HG03460 (cell line): ENCODE results near the gene FUT7.
"Not testable (repeated sequence)": the region's sequence is repeated elsewhere in the genome, so short reads cannot be mapped to it uniquely, and the experiment has no call there.

Experiments used
- ATAC-seq: cut with Tn5 transposase; IDR thresholded peaks from one replicate; pipeline ENCODE4 v1.9.1; 2021; ENCODE audit not compliant: unreplicated experiment

The FUT7 gene

DNA sequence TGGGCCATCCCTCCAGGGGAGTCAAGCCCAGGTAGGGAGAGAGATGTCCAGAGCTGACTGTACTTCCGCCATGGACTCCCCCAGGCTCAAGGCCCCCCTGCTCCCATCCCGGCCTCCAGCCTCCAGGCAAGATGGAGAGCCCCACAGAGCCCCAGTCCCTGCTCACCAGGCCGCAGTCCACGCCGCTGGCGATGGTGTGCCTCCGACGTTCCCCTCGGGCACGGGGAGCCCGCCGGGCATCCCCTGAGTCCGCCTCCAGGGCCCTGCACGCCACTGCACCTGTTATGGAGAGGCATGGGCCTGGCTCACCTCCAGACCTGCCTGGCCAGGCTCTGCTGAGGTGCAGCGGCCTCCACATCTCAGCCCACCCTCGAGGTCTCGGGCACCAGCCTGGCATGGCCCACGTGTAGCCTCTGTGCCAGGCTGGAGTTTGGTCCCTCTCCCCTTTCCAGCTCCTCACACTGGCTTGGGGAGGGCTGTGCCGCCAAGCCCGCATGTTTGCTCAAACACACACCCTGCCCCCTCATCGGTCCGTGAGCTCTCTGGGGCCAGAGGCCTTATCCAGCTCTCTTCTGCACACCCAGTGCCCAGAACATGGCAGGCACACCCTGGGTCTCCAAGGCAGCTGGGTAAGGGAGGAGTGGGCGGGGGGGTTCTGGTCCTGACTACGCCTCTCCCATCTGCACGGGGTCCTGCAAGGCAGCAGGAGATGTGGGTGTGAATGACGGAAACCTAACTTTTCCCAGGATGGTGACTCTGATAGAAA, 34.4 kb upstream of the FUT7 start:
- no peak for ATAC-seq

- no peak for ATAC-seq
Observed at GRCh38 chr9:137065336-137065967, 33.6 kb upstream of the FUT7 start.

DNA sequence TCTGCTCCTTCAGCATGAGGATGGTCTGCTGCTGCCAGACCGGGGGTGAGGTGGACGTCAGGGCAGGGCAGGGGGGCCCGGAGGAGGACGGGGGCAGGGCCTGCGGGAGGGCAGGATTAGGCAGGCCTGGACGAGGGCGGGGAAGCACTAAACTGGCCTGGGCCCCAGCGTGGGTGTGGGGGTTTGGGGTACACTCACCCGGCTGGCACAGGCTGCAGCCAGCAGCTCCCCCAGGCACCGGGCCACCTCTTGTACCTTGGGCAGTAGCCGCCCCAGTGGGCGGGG, 32.9 kb upstream of the FUT7 start:
- no peak for ATAC-seq

DNA sequence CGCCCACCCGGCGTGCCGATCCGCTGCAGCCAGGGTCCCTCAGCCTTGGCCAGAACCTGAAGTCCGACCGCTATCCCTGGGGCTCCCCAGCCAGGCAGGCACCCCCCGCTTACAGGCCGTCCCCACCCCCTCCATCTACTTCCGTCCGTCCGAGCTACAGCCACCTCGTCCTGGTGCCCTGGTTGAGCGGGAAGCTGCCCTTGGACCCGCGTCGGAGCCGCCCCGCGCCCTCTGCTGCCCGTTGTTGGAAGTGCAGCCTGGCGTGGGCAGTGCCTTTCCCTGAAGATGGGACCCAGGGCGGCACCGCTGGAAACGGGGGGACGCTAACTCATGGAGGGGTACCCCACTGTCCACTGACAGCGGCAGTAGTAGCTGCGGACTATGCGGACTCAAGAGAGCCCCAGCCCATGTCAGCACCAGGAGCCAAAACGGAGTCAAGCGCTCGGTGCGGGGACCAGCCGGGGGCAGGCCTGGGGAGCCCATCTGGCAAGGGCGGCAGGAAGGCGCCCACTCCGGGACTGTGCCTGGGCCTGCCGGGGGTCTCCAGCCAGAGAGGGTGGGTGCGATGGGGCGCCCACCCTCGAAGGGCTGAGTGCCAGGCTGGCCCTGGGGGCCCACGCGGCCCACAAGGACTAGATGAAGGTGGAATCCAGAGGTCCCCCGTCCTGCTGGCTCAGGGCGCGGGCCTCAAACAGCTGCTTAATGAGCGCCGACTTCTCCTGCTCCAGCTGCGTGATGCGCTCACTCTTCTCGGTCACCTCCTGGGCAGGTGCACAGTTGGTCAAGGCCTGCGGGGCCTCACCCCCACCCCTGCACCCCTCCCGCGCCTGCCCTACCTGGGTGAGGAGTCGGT, 32.4 kb upstream of the FUT7 start:
- ATAC-seq: no peak

- no peak for ATAC-seq
Observed at GRCh38 chr9:137063311-137064026, 31.6 kb upstream of the FUT7 start.

DNA sequence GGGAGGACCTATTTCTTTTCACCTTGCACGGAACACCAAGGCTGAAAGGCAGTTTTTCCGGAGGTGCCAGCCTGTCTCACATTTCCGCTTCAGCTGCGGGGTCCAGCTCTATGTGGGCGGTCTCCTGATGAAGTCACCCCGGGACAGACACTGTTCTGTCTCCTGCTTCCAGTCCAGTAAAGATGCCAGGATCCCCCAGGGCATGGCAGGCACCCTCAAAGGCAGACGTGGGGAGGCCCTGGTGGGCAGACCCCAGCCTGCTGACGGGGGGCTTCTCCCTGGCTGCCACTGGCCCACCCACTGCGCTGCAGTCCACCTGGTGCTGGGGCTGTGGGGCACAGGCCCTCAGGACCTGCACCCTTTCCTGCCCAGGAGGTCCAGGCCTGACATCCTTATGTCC, 30.9 kb upstream of the FUT7 start:
- not testable (repeated sequence) for ATAC-seq

GRCh38 chr9:137062384-137062783, 30.5 kb upstream of the FUT7 start:
- ATAC-seq: no peak

GRCh38 chr9:137058521-137059234, 26.8 kb upstream of the FUT7 start:
- no peak for ATAC-seq

DNA sequence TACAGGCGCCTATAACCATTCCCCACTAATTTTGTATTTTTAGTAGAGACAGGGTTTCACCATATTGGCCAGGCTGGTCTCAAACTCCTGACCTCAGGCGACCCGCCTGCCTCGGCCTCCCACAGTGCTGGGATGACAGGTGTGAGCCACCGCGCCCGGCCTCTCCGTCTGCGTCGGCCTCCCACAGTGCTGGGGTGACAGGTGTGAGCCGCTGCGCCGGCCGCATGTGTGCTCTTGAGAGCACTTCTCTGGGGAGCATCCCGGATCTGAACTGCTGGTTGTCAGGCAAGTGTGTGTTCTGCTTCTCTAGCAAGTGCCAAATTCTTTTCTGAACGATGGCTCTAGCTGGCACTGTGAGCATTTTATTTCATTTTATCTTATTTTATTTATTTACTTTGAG, 25.7 kb upstream of the FUT7 start:
- no peak for ATAC-seq

GRCh38 chr9:137056739-137057415, 25.0 kb upstream of the FUT7 start:
- ATAC-seq: no peak

GRCh38 chr9:137055385-137056364, 23.8 kb upstream of the FUT7 start:
- no peak for ATAC-seq

GRCh38 chr9:137054932-137055384, 23.1 kb upstream of the FUT7 start:
- no peak for ATAC-seq

DNA sequence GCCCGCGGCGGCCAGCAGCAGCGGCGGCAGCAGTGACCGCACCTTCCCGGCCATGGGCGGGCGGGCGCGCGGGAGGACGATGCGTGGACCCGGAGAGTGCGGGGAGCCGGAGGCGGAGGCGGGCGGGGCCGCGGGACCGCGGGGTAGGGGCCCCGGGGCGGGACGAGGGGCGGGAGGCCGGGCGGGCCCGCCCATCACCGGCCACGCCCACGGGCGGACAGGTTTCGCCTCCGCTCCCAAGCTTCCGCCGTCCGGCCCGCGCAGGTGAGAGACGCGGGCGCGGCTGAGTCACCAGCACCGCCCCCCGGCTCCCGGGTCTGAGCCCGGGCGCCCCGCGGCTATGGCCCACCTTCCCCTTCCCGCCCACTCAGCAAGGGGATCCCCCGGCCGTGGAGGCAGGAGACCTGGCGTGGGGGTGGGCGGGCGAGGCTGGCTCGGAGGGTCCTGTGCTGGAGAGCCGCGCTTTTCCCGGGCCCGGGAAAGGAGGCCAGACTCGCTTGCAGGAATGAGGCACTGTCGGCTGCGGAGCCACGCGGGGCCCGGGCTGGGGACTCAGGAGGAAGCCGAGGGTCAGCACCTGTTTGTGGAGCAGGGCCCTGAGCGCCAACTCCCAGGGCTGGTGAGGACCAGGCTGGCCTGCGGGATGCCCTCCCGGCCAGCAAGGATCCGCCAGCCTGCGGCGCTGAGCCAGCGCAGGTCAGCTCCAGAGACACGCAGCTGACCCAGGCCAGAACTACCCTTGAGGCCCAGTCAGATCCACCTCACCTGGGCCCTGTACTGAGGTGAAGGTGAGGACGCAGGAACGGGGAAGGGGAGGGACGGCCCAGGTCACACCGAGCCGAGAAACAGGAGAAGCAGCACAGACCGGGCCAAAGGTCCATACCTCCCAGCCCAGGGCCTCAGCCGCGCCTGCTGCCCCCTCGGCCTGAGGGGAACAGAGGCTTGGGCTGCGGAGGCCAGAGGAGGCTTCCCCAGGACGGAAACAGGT, 22.4 kb upstream of the FUT7 start, which contains the start of gene ENTPD2:
ENTPD2 (minus strand) TSS at position 118 of the 988 bp plus-strand sequence; CDS start at position 54, 64 bp downstream.
- ATAC-seq: no peak

GRCh38 chr9:137052998-137053943, 21.4 kb upstream of the FUT7 start:
- ATAC-seq: no peak

DNA sequence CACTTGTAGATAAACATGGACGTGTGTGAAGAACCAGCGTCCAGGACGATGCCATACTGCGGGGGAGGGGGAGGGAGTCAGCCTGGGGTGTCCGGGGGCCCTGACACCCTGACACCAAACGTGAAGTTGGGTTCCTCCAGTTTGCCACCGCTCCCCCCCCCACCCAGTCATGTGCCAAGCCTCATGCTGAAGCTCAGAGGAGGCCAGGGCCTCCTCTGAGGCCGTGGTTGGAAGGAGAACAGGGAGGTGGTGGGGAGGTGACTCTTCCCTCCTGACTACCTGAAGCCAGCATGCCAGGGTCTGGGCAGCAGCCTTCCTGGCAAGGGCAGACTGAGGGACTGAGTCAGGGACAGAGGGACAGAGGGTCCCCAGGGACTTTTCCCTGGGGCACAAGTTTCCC, 20.4 kb upstream of the FUT7 start:
- ATAC-seq: no peak

DNA sequence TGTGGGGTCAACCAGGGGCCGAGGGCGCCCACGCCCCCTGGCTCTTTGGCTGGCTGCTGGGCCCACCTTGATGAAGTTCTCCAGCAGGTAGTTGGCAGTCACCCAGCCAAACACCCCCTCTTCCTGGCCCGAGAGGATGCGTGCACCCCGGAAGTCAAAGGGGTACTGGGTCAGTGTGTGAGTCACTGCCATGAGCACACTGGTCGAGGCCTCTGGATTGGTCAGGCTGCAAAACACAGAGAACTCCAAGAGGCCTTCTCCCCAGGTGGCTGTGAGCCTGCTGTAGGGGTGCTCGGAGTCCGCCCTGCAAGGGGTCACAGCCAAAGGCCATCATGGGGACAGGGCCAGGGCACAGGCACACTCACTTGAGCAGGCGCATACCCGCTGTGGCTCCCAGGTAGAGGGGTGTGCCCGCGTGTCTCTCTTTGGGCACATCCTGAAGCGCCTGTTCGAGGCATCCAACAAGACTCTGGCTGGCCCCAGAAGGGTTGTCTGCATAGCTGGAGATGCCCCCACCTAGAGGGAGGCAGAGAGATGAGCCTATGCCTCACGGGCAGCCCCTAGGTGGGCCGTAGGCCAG, 19.3 kb upstream of the FUT7 start:
- no peak for ATAC-seq
